ENCODE measurements around the gene SSR4.

SSR4 gene

GRCh38 chrX:153802513-153803045 is 8.1 kb downstream of the SSR4 start:
- Histone ChIP-seq H3K4me3 (no peak overlapping the region), H3K27ac (no peak overlapping the region)
- TF ChIP-seq CTCF (IDR thresholded peaks at IDR 0.05), result no peak
- no peak for DNase-seq (ENCODE audit: low spot score)

- TF ChIP-seq CTCF (IDR thresholded peaks at IDR 0.05), result no peak
- Histone ChIP-seq H3K27ac (no peak overlapping the region), H3K4me3 (no peak overlapping the region)
- no peak for DNase-seq (ENCODE audit: low spot score)
Observed at GRCh38 chrX:153803211-153804099, 9.0 kb downstream of the SSR4 start.

GRCh38 chrX:153804100-153804595 is 9.7 kb downstream of the SSR4 start:
- no peak for TF ChIP-seq CTCF (IDR thresholded peaks at IDR 0.05)
- Histone ChIP-seq H3K4me3 (no peak overlapping the region), H3K27ac (no peak overlapping the region)
- DNase-seq (ENCODE audit: low spot score), result no peak

GRCh38 chrX:153804621-153805020 is 10.2 kb downstream of the SSR4 start:
- H3K4me3 ChIP-seq, result no peak overlapping the region
- no peak for TF ChIP-seq CTCF (IDR thresholded peaks at IDR 0.05)

GRCh38 chrX:153805436-153805835 is 11.0 kb downstream of the SSR4 start:
- DNase-seq (ENCODE audit: low spot score), result no peak
- Histone ChIP-seq H3K27ac (no peak overlapping the region), H3K4me3 (no peak overlapping the region)
- TF ChIP-seq CTCF (IDR thresholded peaks at IDR 0.05), result no peak

More at GRCh38 chrX:153804621-153805020, 10.2 kb downstream of the SSR4 start:
- H3K27ac ChIP-seq, result no peak overlapping the region
- DNase-seq (ENCODE audit: low spot score), result no peak

GRCh38 chrX:153806999-153807575 is 12.6 kb downstream of the SSR4 start:
- H3K4me3 ChIP-seq, result no peak overlapping the region
- DNase-seq (ENCODE audit: low spot score), result no peak
- no peak overlapping the region for H3K27ac ChIP-seq
- TF ChIP-seq CTCF (IDR thresholded peaks at IDR 0.05), result no peak

Data from coronary artery (tissue), 2 donors.